ENCODE data around the gene UGT1A8. TPM values are rescaled to one million over a fixed set of nuclear protein-coding genes. Genes with fewer than 3 reads are reported as not detected.

Gene UGT1A8
- polyA plus RNA-seq, 2 of the 4 experiments (the other 2 are of a cell fraction) = 0.22 TPM; not detected in 1

DNA sequence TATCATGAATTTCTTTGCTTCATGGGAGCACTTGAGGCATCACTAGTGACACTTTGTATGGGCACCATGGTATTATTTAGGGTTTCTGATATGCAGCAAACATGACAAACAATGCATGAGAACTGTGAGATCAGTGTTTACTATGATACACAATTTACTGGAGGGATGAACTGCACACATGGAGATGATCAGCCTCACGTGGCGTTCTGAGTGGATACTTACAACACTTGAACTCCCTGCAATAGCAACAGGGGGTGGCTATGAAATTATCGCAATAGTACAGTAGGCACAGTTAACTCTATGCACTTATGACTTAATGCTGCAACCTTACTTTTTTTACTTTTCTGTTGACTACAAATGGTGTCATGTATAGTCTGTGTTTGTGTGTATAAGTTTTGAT, 18.5 kb upstream of the UGT1A8 start (continued):
- TF ChIP-seq SMC3 (IDR thresholded peaks at IDR 0.05) (no peak), ZSCAN20 (CRISPR knock-in tag; IDR thresholded peaks at IDR 0.05) (no peak)
- TF ChIP-seq, protein P1, sequence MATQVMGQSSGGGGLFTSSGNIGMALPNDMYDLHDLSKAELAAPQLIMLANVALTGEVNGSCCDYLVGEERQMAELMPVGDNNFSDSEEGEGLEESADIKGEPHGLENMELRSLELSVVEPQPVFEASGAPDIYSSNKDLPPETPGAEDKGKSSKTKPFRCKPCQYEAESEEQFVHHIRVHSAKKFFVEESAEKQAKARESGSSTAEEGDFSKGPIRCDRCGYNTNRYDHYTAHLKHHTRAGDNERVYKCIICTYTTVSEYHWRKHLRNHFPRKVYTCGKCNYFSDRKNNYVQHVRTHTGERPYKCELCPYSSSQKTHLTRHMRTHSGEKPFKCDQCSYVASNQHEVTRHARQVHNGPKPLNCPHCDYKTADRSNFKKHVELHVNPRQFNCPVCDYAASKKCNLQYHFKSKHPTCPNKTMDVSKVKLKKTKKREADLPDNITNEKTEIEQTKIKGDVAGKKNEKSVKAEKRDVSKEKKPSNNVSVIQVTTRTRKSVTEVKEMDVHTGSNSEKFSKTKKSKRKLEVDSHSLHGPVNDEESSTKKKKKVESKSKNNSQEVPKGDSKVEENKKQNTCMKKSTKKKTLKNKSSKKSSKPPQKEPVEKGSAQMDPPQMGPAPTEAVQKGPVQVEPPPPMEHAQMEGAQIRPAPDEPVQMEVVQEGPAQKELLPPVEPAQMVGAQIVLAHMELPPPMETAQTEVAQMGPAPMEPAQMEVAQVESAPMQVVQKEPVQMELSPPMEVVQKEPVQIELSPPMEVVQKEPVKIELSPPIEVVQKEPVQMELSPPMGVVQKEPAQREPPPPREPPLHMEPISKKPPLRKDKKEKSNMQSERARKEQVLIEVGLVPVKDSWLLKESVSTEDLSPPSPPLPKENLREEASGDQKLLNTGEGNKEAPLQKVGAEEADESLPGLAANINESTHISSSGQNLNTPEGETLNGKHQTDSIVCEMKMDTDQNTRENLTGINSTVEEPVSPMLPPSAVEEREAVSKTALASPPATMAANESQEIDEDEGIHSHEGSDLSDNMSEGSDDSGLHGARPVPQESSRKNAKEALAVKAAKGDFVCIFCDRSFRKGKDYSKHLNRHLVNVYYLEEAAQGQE (IDR thresholded peaks at IDR 0.05) = no peak

DNA sequence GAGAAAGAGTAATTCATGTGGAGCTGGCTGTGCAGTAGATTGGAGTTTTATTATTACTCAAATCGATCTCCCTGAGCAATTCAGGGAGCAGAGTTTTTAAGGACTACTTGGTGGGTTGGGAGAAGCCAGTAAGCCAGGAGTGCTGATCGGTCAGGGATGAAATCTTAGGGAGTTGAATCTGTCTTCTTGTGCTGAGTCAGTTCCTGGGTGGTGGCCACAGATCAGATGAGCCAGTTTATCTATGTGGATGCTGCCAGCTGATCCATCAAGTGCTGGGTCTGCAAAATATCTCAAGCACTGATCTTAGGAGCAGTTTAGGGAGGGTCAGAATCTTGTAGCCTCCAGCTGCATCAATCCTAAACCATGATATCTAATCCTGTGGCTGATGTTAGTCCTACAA, 17.0 kb upstream of the UGT1A8 start:
- no peak for DNase-seq (ENCODE audit: low read depth in 1 of 2, low spot score in 1 of 2)
- Histone ChIP-seq H3K4me1 (peaks cover 21% of the 10 kb centered on the region), H3K27ac (peak overlapping the region in 1 of 2 experiments; percentile 42; a peak in 3 of 6 replicates), H3K4me3 (no peak overlapping the region), H3K4me2 (no peak overlapping the region), H3K9me3 (peaks cover 11% of the 10 kb centered on the region; the same call in 2 of the 3 replicates)
- TF ChIP-seq KDM1A (IDR thresholded peaks at IDR 0.05; ENCODE audit: low read depth) (no peak), HEYL (CRISPR knock-in tag; IDR thresholded peaks at IDR 0.05) (no peak), SMC3 (IDR thresholded peaks at IDR 0.05) (no peak), POLR2AphosphoS2 (conservative IDR thresholded peaks at IDR 0.05; ENCODE audit: low read length) (no peak), NFE2L2 (conservative IDR thresholded peaks at IDR 0.05; ENCODE audit: low read length) (no peak), HDAC2 (IDR thresholded peaks at IDR 0.05) (no peak), HOXB5 (CRISPR knock-in tag; IDR thresholded peaks at IDR 0.05) (no peak)
- TF ChIP-seq, protein P2, sequence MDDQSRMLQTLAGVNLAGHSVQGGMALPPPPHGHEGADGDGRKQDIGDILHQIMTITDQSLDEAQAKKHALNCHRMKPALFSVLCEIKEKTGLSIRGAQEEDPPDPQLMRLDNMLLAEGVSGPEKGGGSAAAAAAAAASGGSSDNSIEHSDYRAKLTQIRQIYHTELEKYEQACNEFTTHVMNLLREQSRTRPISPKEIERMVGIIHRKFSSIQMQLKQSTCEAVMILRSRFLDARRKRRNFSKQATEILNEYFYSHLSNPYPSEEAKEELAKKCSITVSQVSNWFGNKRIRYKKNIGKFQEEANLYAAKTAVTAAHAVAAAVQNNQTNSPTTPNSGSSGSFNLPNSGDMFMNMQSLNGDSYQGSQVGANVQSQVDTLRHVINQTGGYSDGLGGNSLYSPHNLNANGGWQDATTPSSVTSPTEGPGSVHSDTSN (IDR thresholded peaks at IDR 0.05) = no peak
- 59% methylated on average over 2 of the region's 2 CpGs for WGBS (ENCODE audit: missing lambda C conversion rate)
- CTCF ChIA-PET = no interaction called here
- POLR2A ChIA-PET = no interaction called here
- no peak for FAIRE-seq
- no peak for ATAC-seq

DNA sequence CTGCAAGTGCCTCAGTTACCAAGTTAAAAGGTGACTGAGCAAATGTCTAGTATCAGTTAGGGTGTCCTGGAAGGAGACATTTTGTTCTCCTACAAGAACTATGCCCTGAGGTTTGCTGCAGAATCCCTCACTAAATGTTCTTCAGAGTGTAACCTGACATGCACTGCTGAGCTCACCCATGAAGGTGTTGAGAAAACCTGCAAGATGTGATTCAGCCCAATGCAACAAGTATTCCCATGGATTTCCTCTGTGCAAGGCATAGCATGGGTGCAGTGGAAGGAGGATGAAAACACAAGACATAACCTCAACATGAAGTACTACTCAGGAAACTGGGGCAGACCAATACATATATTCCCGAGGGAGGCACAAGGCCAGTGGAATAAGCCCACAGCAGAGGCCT, 15.4 kb upstream of the UGT1A8 start:
- Histone ChIP-seq H3K4me2 (no peak overlapping the region), H3K4me1 (peaks cover 21% of the 10 kb centered on the region), H3K4me3 (no peak overlapping the region), H3K9me3 (peaks cover 6% of the 10 kb centered on the region; the same call in 2 of the 3 replicates), H3K27ac (peak overlapping the region in 1 of 2 experiments; percentile 38; a peak in 1 of 6 replicates)
- ATAC-seq = no peak
- POLR2A ChIA-PET = no interaction called here
- CTCF ChIA-PET = interaction anchor here (0.6 kb wide), 2 partner anchors 15 to 1808 kb away, joined by 3 to 4 read pairs; no protein-coding TSS in a partner anchor
- FAIRE-seq = no peak
- TF ChIP-seq EHF (CRISPR knock-in tag; IDR thresholded peaks at IDR 0.05) (no peak), TFCP2L1 (CRISPR knock-in tag; IDR thresholded peaks at IDR 0.05) (no peak), JUN (IDR thresholded peaks at IDR 0.05) (no peak), NR3C1 (IDR thresholded peaks at IDR 0.05) (no peak), RAD21 (conservative IDR thresholded peaks at IDR 0.05 in 1 of 2, IDR thresholded peaks at IDR 0.05 in 1 of 2) (no peak)
- TF ChIP-seq, protein P1 (IDR thresholded peaks at IDR 0.05) = no peak
- TF ChIP-seq, protein P3, sequence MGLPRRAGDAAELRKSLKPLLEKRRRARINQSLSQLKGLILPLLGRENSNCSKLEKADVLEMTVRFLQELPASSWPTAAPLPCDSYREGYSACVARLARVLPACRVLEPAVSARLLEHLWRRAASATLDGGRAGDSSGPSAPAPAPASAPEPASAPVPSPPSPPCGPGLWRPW (IDR thresholded peaks at IDR 0.05) = no peak
- TF ChIP-seq, protein P4, sequence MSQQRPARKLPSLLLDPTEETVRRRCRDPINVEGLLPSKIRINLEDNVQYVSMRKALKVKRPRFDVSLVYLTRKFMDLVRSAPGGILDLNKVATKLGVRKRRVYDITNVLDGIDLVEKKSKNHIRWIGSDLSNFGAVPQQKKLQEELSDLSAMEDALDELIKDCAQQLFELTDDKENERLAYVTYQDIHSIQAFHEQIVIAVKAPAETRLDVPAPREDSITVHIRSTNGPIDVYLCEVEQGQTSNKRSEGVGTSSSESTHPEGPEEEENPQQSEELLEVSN (IDR thresholded peaks at IDR 0.05; ENCODE audit: borderline replicate concordance, low read depth) = no peak
- WGBS (ENCODE audit: missing lambda C conversion rate) = 72% methylated on average over 1 of the region's 1 CpG
- no peak for DNase-seq (ENCODE audit: low read depth in 1 of 2, low spot score in 1 of 2)

Data from A549 (cell line).